Measurements from ENCODE around the gene RASGRF2.

RASGRF2 gene

GRCh38 chr5:81167544-81167943, 207.4 kb downstream of the RASGRF2 start:
- DNase-seq (ENCODE audit: low read depth, low spot score): no peak

- no peak for DNase-seq (ENCODE audit: low read depth, low spot score)
These were observed 209.8 kb downstream of the RASGRF2 start for GRCh38 chr5:81169924-81170323.

GRCh38 chr5:81171769-81172168, 211.6 kb downstream of the RASGRF2 start:
- DNase-seq (ENCODE audit: low read depth, low spot score): no peak

GRCh38 chr5:81172710-81173109, 212.5 kb downstream of the RASGRF2 start:
- DNase-seq (ENCODE audit: low read depth, low spot score): no peak

- DNase-seq (ENCODE audit: low read depth, low spot score): no peak
These were observed 216.9 kb downstream of the RASGRF2 start for GRCh38 chr5:81177061-81177460.

- DNase-seq (ENCODE audit: low read depth, low spot score): no peak
These were observed 219.8 kb downstream of the RASGRF2 start for GRCh38 chr5:81179959-81180358.

GRCh38 chr5:81180780-81181460, 220.8 kb downstream of the RASGRF2 start:
- DNase-seq (ENCODE audit: low read depth, low spot score): no peak

GRCh38 chr5:81181576-81182316, 221.6 kb downstream of the RASGRF2 start:
- DNase-seq (ENCODE audit: low read depth, low spot score): no peak

- DNase-seq (ENCODE audit: low read depth, low spot score): no peak
These were observed 222.5 kb downstream of the RASGRF2 start for GRCh38 chr5:81182396-81183390.

- peak; percentile 54 for DNase-seq (ENCODE audit: low read depth, low spot score)
These were observed 223.9 kb downstream of the RASGRF2 start for GRCh38 chr5:81183811-81184748.

- no peak for DNase-seq (ENCODE audit: low read depth, low spot score)
These were observed 224.6 kb downstream of the RASGRF2 start for GRCh38 chr5:81184749-81185110.

- DNase-seq (ENCODE audit: low read depth, low spot score): peak; percentile 36
These were observed 227.7 kb downstream of the RASGRF2 start for GRCh38 chr5:81187885-81188284.

GRCh38 chr5:81188962-81189361, 228.8 kb downstream of the RASGRF2 start:
- DNase-seq (ENCODE audit: low read depth, low spot score): no peak

- DNase-seq (ENCODE audit: low read depth, low spot score): no peak
These were observed 229.8 kb downstream of the RASGRF2 start for GRCh38 chr5:81189875-81190498.

- no peak for DNase-seq (ENCODE audit: low read depth, low spot score)
These were observed 231.7 kb downstream of the RASGRF2 start for GRCh38 chr5:81191726-81192372.

- no peak for DNase-seq (ENCODE audit: low read depth, low spot score)
These were observed 232.2 kb downstream of the RASGRF2 start for GRCh38 chr5:81192373-81192750.

- DNase-seq (ENCODE audit: low read depth, low spot score): peak; percentile 92
These were observed 234.6 kb downstream of the RASGRF2 start for GRCh38 chr5:81194633-81195334.

GRCh38 chr5:81195335-81195929, 235.3 kb downstream of the RASGRF2 start:
- DNase-seq (ENCODE audit: low read depth, low spot score): no peak

GRCh38 chr5:81202655-81203054, 242.5 kb downstream of the RASGRF2 start:
- peak; percentile 62 for DNase-seq (ENCODE audit: low read depth, low spot score)

All from astrocyte of the hippocampus (primary cell).